GM19324 (cell line): ENCODE measurements around the gene PTPRT.
"Not testable (repeated sequence)": the region's sequence is repeated elsewhere in the genome, so short reads cannot be mapped to it uniquely, and the experiment has no call there.

Experiments used
- ATAC-seq: cut with Tn5 transposase; IDR thresholded peaks from one replicate; pipeline ENCODE4 v1.9.1; 2021; ENCODE audit warnings: mild to moderate bottlenecking, moderate library complexity; ENCODE audit not compliant: unreplicated experiment, low FRiP score

The PTPRT gene

DNA sequence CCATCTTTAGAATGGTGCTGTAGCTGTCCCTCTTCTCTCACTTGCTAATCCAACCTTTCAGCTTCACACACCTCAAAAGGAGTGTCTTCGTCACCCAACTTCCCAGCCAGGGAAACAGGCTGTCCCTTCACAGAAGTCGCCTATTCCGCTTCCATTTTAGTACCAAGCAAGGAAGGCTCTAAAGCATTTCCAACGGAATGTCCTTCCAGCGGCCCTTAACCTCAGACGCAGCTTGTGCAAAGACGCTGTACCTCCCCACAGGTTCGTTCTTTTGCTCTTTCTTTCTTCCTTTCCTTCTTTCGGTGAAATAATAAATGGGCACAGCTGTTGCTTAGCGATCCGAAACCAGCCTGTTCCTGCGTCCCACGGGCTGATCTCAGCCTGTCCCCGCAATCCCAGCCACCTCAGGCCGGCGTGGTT, 1.5 kb downstream of the PTPRT start:
- ATAC-seq = no peak

DNA sequence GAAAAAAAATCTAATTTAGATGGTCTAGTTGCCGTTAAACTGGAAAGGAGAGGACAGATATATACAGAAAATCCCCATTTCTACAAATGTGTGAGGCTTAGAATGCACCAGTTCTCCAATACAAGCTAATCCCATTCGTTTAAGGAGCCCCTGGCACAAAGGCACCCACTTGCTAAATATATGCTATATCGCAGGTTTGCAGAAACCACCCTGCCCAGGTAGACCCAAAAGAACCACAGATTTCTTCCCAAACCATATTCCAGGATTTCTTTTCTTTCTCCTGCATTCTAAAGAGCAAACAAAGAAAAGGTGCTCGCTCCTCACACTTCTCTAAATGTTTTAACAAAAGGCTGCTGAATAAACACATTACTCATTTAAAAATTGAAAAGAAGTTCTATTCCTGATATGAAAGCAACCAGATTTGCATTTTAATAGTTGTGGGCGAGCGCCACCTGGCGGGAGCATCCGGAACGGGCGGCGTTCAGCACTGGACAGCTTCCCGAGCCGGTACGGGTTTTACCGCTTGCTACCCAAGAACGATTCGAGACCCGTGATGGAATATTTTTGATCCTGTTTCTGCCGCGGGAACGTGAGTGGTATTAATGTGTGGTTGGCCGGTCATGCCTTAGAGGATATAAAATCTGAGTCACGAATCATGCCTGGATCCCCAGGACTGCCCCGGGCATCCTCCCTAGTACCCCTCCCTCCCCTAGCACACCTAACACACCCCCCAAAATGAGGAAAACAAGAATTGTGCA, 2.1 kb downstream of the PTPRT start:
- no peak for ATAC-seq

DNA sequence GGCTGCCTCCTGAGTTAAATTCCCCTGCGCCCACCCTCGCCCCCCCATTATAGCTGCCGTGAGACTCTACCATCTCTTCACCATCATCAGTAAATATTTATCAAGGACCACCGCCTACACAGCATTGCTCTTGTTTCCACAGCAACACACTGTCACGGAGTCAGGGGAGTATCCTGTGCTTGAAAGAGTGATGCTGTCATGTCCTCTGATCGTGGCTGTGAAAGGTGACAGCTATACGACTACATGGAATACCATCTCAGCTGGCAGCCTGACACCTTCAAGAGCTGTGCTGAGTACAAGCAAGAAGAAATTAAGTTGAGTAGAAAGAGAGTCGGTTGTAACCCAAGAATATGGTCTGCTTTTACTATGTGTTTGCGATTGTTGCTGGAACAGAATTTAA, 3.4 kb downstream of the PTPRT start:
- no peak for ATAC-seq

DNA sequence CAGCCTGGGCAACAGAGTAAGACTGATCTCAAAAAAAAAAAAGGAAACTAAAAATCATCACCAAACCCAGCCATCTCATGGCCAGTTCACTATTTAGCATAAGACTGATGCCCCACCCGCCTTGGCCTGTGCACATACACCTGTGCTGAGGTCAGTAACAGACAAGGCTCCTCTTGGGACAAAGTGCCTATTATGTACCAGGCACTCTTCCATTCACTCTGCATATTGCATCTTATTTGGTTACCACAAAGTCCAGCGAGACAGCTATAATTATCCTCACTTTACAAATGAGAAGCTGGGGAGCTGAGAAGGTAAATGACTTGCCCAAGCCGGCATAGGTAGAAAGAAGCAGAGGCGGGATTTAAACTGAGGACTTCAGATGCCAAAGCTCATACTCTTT, 3.8 kb downstream of the PTPRT start:
- no peak for ATAC-seq

DNA sequence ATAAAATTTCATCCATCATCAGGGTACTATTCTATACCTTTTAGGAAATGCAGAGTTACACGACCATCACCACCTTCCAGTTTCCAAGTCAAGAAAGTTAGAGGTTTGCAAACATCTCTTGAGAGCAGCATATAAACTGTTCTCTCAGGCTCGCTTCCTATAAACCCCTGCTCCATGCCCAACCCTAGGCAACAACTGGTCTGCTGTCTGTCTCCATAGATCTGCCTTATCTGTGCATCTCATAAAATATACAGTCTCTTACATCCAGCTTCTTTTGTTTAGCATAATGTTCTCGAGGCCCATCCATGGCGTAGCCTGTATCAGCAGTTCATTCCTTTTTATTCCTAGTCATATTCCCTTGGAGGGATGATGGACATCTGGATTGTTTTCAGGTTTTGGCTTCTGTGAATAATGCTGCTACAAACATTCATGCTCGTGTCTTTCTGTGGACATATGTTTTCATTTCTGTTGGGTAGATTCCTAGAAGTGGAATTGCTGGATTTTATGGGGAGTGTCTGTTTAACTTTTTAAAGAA, 6.1 kb downstream of the PTPRT start:
- ATAC-seq = no peak

DNA sequence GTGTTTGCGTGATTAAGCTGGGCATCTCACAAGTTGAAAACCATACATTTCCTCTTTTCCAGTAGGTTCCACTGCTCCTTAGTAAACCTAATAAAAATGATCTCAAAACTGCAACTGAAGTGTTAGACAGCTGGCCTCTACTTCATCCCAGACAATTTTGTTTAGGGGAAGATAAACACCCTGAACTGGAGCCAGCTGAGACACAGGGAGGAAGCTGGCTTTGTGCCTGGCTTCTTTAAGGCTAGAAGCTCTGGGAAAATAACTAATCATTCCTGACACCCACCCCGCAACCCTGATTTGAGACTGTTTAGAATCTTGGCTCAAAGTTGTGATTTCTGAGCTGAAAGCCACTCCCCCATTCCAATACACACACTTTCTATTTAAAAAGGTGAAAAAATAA, 11.6 kb downstream of the PTPRT start:
- no peak for ATAC-seq

DNA sequence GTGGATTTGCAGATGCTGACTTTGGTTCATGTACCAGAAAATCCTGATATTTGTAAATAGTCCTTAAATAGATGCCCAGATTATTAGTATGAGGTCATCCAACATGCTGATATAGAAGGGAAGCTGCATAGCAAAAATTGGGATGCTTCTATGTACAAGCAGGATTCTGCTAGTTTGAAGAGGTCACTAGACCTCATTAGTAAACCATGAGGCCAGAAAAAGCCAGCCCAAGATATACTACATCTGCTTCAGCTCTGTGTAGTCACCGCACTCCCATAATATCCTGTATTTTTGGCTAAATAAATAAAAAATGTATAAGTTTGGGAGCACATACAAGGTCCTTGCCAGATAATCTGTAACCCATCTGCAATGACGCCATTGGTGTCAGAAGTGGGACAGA, 13.0 kb downstream of the PTPRT start:
- ATAC-seq = no peak

DNA sequence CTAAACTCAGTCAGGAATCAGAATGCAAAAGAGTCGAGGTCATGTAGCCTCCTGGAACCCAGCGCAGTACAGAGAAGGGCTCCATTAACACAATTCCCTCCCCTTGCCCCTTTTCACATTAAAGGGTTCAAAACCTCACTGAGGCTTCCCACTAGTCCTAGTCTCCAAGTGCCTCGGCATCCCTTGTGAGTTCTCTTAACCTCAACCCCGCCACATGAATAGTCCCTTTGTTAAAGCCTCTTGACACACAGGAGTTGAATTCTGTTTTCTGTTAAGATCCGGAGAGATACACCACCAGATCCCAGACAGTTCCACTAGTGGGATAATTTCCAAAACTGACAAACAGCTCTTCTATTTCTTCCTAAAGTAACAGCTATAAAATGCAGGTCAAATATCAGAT, 17.8 kb downstream of the PTPRT start:
- ATAC-seq = no peak

DNA sequence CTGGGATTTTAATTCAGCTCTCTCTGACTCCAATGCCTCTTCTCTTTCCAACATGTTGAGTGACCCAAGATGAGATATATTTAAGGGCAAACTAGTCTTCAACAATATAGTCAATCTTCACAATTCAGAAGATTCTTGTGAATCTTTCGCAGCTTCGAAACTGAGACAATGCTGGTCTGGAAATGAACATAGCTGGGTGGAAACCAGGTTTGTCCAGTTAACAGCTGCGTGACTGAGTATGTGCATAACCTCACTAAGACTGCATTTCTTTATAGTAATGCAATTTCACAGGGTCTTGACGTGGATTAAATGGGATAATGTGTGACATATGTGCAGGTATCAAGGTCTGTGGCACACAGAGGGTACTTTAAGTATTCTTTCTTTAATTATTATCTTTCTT, 18.9 kb downstream of the PTPRT start:
- ATAC-seq = no peak

DNA sequence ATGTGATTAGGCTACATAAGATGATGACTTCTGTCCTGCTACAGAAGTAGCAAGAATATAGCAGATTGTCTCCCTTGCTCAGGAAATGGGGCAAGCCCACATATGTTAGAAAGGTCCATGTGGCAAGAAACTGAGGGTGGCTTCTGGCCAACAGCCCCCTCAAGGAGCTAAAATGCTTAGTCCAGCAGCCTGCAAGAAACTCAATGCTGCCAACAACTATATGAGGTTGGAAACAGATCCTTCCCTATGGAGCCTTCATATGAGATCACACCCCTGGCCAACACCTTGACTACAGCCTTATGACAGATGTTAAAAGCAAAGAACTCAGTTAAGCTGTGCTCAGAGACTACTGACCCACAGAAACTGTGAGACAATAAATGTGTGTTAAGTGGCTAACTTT, 22.1 kb downstream of the PTPRT start:
- no peak for ATAC-seq

DNA sequence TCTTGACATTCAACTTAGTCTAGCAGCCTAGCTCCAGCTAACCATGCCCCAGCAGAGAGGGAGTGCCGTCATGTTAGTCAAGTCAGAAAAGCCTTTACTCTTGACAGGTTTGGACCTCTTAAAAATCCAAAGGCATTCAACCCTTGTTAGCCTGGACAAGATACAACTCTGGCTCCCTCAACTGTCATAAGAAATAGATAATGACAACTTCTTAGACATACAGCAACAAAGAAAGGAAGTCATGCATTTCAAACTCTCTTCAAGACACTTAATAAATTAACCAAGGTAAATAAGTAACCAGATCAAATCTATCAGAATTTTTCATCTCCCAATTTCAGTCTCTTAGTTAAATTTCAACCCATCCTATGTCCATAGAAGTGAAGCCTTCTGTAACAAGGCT, 22.7 kb downstream of the PTPRT start:
- no peak for ATAC-seq

DNA sequence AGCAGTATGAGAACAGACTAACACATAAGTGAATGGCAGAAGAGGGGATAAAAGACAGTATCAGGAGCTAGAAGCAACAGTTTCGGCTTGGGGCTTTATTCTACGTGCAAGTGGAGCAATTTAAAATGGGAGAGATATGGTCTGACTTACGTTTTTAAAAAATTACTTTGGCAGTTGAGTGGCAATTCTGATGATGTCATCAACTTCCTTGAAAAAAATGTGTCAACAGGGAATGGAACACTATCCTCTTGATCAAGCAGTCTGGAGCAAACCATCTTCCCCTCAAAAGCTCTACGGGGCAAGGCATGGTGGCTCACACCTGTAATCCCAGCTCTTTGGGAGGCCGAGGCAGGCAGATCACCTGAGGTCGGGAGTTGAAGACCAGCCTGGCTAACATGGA, 24.1 kb downstream of the PTPRT start:
- no peak for ATAC-seq

DNA sequence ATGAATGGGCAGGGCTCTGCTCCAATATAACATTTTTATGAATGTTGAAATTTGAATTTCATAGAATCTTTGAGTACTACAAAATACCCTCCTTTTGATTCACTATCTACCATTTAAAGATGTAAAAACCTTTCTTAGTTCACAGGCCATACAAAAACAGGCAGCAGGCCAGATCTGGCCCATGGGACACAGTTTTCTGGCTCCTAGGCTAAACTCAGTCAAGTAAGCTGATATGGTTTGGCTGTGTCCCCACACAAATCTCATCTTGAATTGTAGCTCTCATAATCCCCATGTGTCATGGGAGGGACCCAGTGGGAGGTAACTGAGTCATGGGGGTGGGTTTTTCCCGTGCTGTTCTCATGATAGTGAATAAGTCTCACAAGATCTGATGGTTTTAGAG, 25.0 kb downstream of the PTPRT start:
- not testable (repeated sequence) for ATAC-seq

DNA sequence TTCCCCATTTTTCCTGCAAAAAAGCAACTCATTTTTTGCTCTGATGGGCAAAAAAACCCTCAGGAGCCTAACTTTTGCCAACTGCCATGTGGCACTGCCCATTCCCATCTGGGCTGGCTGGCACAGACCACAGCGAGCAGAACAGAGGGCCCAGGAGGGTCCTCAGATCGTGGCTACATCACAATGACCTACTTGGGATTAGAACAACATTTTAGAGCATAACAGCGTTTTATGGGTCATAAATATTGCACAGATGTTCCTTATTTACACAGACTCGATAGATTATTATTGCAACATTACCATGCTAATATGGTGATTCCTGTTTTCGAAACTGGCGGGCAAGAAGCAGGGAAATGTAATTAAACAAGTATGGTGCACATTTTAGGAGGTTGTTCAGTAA, 28.0 kb downstream of the PTPRT start:
- no peak for ATAC-seq

DNA sequence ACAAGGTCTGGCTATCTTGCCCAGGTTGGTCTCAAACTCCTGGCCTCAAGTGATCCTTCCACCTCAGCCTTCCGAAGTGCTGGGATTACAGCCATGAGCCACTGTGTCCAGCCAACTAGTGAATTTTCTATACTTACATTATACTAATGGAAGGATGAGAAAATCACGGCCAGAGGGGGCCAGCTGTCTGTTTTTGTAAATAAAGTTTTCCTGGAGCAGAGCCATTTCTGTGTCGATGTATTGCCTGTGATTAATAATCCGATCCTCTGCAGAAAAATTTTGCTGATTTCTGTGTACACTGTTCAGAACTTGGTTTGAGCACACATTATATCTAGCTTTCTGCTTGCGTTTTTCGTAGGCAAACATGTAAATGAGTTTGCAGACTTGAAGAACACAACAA, 28.8 kb downstream of the PTPRT start:
- ATAC-seq = no peak

DNA sequence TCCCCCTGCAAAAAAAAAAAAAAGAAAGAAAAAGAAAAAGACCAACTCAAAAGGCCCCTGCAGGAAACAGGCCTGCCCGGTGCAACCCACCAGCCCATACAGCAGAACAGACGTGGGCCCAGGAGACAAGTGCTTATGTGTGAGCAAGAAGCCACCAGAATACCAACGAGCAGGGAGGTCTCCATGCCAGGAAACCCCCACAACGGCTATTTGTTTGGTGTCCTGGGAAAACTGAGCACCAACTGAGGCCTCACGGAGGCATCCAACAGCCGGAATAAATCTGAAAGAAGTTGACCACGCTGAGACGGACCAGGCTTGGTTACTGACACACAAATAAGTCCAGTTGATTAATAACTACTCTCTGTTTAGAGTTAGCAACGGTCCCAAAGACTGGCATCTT, 29.7 kb downstream of the PTPRT start:
- no peak for ATAC-seq

DNA sequence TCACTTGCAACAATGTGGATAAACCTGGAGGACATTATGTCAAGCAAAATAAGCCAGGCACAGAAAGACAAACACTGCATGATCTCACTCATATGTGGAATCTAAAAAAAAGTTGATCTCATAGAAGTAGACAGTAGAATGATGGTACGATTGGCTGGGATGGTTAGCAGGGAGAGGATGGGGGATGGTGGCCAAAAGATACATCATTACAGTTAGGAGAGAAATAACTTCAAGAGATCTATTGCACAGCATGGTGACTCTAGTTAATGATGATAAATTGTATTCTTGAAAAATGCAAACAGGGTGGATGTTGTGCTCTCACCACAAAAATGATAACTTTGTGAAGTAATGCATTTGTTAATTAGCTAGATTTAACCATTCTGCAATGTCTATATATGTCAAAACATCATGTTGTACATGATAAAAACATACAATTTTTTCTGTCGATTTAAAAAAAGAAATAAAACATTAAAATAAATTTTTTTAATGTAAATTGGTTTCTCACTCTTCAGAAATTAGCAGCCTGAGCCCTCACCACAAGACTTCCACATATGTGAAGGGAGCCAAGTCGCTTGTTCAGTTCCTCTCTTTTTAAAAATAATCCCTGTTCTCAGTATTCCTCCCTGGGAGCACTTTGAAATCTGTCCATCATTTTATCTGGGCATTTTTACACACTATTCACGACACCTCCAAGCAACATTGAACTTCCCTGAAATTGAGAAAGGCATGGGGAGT, 34.2 kb downstream of the PTPRT start:
- no peak for ATAC-seq

DNA sequence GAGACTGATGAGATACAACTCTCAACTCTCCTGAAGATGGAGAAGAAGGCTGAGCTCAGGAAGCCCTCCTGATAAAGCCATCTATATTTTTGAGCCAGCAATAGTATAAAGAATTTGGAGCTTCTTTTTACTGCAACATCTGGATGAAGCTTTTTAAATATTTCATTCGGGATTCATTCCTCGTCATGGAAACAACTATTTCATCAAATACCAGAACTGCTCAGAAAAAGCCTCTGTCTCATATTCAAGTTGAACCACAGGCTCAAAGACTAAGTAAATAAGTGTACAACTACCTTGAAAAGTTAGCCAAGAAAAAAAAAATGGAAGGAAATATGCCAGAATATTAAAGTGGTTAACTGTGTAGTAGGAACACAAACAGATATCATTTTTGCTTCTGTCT, 37.8 kb downstream of the PTPRT start:
- ATAC-seq = no peak

DNA sequence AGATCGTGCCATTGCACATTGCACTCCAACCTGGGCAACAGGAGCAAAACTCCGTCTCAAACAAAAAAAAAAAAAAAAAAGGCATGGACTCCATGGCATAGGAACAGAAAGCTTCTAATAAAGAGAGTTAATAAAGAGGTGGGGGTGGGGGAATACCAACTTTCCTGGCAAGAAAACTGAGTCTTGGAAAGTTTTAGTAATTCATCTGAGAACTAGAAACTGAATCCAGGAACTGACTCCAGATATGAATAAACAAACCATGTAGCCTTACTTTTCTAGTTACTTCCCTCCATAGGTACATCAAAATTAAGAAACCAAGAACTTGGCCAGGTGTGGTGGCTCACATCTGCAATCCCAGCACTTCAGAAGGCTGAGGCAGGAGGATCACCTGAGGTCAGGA, 38.5 kb downstream of the PTPRT start:
- no peak for ATAC-seq

DNA sequence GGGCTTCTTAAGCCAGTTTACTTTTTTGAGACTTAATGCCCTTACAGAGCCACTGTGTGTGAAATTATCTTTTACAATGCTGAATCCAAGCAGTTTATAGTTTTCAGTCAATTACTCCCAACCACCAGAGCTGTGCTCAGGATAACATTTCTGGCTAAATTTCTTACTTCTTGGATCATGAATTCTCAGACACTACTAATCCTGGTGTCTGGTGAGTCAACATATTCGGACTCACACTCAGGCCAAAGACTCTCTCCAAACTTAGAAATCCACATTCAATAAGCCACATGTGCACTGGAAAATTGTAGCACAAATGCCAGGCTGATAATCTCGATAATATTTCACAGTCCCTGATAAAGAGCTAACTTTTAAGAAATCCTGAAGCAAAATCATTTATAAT, 49.0 kb downstream of the PTPRT start:
- no peak for ATAC-seq

DNA sequence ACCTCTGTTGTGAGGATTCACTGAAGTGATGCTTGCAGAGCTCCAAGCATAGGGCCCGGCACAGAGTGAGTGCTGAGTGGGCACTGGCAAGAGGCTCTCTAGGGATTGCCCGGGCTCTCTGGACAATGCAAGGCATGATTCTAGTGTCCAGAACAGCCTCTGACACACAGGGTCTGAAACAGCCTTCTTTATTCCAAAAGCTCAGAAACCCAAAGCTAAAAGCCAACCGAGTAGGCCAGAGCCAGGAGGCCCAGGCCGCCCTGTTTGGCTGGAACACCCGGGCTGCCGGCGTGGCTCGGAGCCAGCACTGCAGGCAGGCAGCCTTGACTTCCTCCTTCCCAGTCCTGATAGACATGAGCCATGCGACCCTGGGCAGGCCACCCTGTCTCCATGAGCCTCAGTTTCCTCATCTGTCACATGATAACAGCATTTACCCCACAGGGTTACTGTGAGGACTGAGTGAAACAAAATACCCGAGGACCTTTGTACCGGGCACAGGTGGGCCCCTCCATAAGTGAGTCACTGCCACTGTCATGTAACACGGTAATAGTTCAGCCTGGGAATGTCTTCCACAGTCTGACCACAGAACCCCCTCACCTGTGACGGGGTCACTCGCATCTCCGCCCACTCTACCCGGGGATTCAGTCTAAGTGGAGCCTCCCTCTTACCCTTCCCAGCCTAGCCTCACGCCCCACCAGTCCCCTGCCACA, 51.5 kb downstream of the PTPRT start:
- ATAC-seq = no peak
